ENCODE measurements around the gene SLC27A2.

SLC27A2 gene

GRCh38 chr15:50259276-50259675 is 77.3 kb downstream of the SLC27A2 start:
- no peak overlapping the region for H3K27ac ChIP-seq (ENCODE audit: low read depth, low read length)
- H3K4me1 ChIP-seq (ENCODE audit: control insufficient read depth in 1 of 2, insufficient read depth in 2 of 2, low read length in 2 of 2) = peaks cover 0 to 4% of the 10 kb centered on the region in 2 donors
- H3K4me3 ChIP-seq (ENCODE audit: low read depth in 1 of 2, low read length in 2 of 2) = no peak overlapping the region
- H3K9me3 ChIP-seq (ENCODE audit: control insufficient read depth in 1 of 2, low read length in 2 of 2) = no peaks in the 10 kb centered on the region
- no peaks in the 10 kb centered on the region for H3K36me3 ChIP-seq (ENCODE audit: control insufficient read depth in 1 of 2, insufficient read depth in 2 of 2, low read length in 2 of 2)
- H3K27me3 ChIP-seq (ENCODE audit: control insufficient read depth in 1 of 2, insufficient read depth in 2 of 2, low read length in 2 of 2) = no peaks in the 10 kb centered on the region
- H3K9ac ChIP-seq (ENCODE audit: low read depth in 1 of 2, low read length in 2 of 2) = no peak overlapping the region

GRCh38 chr15:50260969-50261496 is 79.0 kb downstream of the SLC27A2 start:
- Histone ChIP-seq H3K4me1 (ENCODE audit: control insufficient read depth in 1 of 2, insufficient read depth in 2 of 2, low read length in 2 of 2) (peaks cover 0 to 4% of the 10 kb centered on the region in 2 donors), H3K27ac (ENCODE audit: low read depth, low read length) (no peak overlapping the region), H3K4me3 (ENCODE audit: low read depth in 1 of 2, low read length in 2 of 2) (no peak overlapping the region), H3K27me3 (ENCODE audit: control insufficient read depth in 1 of 2, insufficient read depth in 2 of 2, low read length in 2 of 2) (no peaks in the 10 kb centered on the region), H3K36me3 (ENCODE audit: control insufficient read depth in 1 of 2, insufficient read depth in 2 of 2, low read length in 2 of 2) (no peaks in the 10 kb centered on the region), H3K9ac (ENCODE audit: low read depth in 1 of 2, low read length in 2 of 2) (no peak overlapping the region), H3K9me3 (ENCODE audit: control insufficient read depth in 1 of 2, low read length in 2 of 2) (no peaks in the 10 kb centered on the region)

DNA sequence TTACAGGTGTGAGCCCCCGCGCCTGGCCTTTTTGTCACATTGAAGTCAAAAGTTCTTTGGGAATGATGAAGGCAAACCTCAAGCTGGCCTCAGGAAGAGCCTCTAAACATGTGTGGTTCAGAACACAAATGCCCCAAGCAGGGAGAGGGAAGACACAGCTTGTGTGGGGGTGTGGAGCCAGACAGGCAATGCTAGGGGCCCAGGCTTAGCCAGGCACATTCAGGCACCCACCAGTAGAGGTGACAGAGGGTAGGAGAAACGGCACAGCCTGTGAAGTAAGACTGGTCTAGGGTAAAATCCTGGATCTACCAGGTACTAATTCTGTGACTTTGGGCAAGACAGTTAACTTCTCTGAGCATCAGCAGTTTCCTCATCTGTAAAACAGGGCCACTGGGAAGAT is 80.0 kb downstream of the SLC27A2 start:
- H3K4me1 ChIP-seq (ENCODE audit: control insufficient read depth in 1 of 2, insufficient read depth in 2 of 2, low read length in 2 of 2) = peaks cover 0 to 4% of the 10 kb centered on the region in 2 donors
- no peaks in the 10 kb centered on the region for H3K27me3 ChIP-seq (ENCODE audit: control insufficient read depth in 1 of 2, insufficient read depth in 2 of 2, low read length in 2 of 2)
- no peak overlapping the region for H3K27ac ChIP-seq (ENCODE audit: low read depth, low read length)
- no peak overlapping the region for H3K4me3 ChIP-seq (ENCODE audit: low read depth in 1 of 2, low read length in 2 of 2)
- H3K9ac ChIP-seq (ENCODE audit: low read depth in 1 of 2, low read length in 2 of 2) = no peak overlapping the region
- no peaks in the 10 kb centered on the region for H3K36me3 ChIP-seq (ENCODE audit: control insufficient read depth in 1 of 2, insufficient read depth in 2 of 2, low read length in 2 of 2)
- no peaks in the 10 kb centered on the region for H3K9me3 ChIP-seq (ENCODE audit: control insufficient read depth in 1 of 2, low read length in 2 of 2)

- no peak overlapping the region for H3K9ac ChIP-seq (ENCODE audit: low read depth in 1 of 2, low read length in 2 of 2)
- no peaks in the 10 kb centered on the region for H3K27me3 ChIP-seq (ENCODE audit: control insufficient read depth in 1 of 2, insufficient read depth in 2 of 2, low read length in 2 of 2)
- H3K9me3 ChIP-seq (ENCODE audit: control insufficient read depth in 1 of 2, low read length in 2 of 2) = no peaks in the 10 kb centered on the region
- no peak overlapping the region for H3K4me3 ChIP-seq (ENCODE audit: low read depth in 1 of 2, low read length in 2 of 2)
- H3K36me3 ChIP-seq (ENCODE audit: control insufficient read depth in 1 of 2, insufficient read depth in 2 of 2, low read length in 2 of 2) = no peaks in the 10 kb centered on the region
- peaks cover 0 to 4% of the 10 kb centered on the region in 2 donors for H3K4me1 ChIP-seq (ENCODE audit: control insufficient read depth in 1 of 2, insufficient read depth in 2 of 2, low read length in 2 of 2)
- no peak overlapping the region for H3K27ac ChIP-seq (ENCODE audit: low read depth, low read length)
Observed at GRCh38 chr15:50262533-50262932, 80.5 kb downstream of the SLC27A2 start.

- no peaks in the 10 kb centered on the region for H3K9me3 ChIP-seq (ENCODE audit: control insufficient read depth in 1 of 2, low read length in 2 of 2)
- H3K4me1 ChIP-seq (ENCODE audit: control insufficient read depth in 1 of 2, insufficient read depth in 2 of 2, low read length in 2 of 2) = peaks cover 0 to 4% of the 10 kb centered on the region in 2 donors
- no peaks in the 10 kb centered on the region for H3K27me3 ChIP-seq (ENCODE audit: control insufficient read depth in 1 of 2, insufficient read depth in 2 of 2, low read length in 2 of 2)
- H3K27ac ChIP-seq (ENCODE audit: low read depth, low read length) = no peak within 1 kb of the TSS
- H3K4me3 ChIP-seq (ENCODE audit: low read depth in 1 of 2, low read length in 2 of 2) = no peak within 1 kb of the TSS
- H3K9ac ChIP-seq (ENCODE audit: low read depth in 1 of 2, low read length in 2 of 2) = no peak within 1 kb of the TSS
- no peaks in the 10 kb centered on the region for H3K36me3 ChIP-seq (ENCODE audit: control insufficient read depth in 1 of 2, insufficient read depth in 2 of 2, low read length in 2 of 2)
Observed at GRCh38 chr15:50265620-50266019, 83.6 kb downstream of the SLC27A2 start, which contains the start of gene HDC. TSS of gene HDC (minus strand) at chr15:50265726. CDS start at chr15:50265623, 103 bp downstream.

DNA sequence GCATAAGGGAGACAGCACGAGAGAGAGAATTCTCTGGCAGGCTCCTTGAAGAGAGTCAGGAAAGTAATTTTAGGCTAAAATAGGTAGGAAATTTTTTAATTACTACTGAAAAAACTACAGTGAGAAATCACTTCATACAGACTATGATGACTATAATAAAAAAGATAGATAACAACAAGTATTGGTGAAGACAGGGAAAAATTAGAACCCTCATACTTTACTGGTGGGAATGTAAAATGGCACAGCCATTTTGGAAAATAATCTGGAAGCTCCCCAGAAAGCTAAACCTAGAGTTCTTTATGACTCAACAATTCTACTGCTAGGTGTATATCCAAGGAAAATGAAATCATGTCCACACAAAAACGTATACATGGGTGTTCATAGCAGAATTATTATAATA is 85.6 kb downstream of the SLC27A2 start:
- H3K36me3 ChIP-seq (ENCODE audit: control insufficient read depth in 1 of 2, insufficient read depth in 2 of 2, low read length in 2 of 2) = no peaks in the 10 kb centered on the region
- no peak overlapping the region for H3K4me3 ChIP-seq (ENCODE audit: low read depth in 1 of 2, low read length in 2 of 2)
- no peaks in the 10 kb centered on the region for H3K9me3 ChIP-seq (ENCODE audit: control insufficient read depth in 1 of 2, low read length in 2 of 2)
- peaks cover 0 to under 1% of the 10 kb centered on the region in 2 donors for H3K4me1 ChIP-seq (ENCODE audit: control insufficient read depth in 1 of 2, insufficient read depth in 2 of 2, low read length in 2 of 2)
- H3K27ac ChIP-seq (ENCODE audit: low read depth, low read length) = no peak overlapping the region
- no peaks in the 10 kb centered on the region for H3K27me3 ChIP-seq (ENCODE audit: control insufficient read depth in 1 of 2, insufficient read depth in 2 of 2, low read length in 2 of 2)
- no peak overlapping the region for H3K9ac ChIP-seq (ENCODE audit: low read depth in 1 of 2, low read length in 2 of 2)

GRCh38 chr15:50275091-50275490 is 93.1 kb downstream of the SLC27A2 start:
- Histone ChIP-seq H3K27me3 (ENCODE audit: control insufficient read depth in 1 of 2, insufficient read depth in 2 of 2, low read length in 2 of 2) (no peaks in the 10 kb centered on the region), H3K9ac (ENCODE audit: low read depth in 1 of 2, low read length in 2 of 2) (no peak overlapping the region), H3K36me3 (ENCODE audit: control insufficient read depth in 1 of 2, insufficient read depth in 2 of 2, low read length in 2 of 2) (no peaks in the 10 kb centered on the region), H3K4me1 (ENCODE audit: control insufficient read depth in 1 of 2, insufficient read depth in 2 of 2, low read length in 2 of 2) (no peaks in the 10 kb centered on the region), H3K9me3 (ENCODE audit: control insufficient read depth in 1 of 2, low read length in 2 of 2) (no peaks in the 10 kb centered on the region), H3K27ac (ENCODE audit: low read depth, low read length) (no peak overlapping the region), H3K4me3 (ENCODE audit: low read depth in 1 of 2, low read length in 2 of 2) (no peak overlapping the region)

DNA sequence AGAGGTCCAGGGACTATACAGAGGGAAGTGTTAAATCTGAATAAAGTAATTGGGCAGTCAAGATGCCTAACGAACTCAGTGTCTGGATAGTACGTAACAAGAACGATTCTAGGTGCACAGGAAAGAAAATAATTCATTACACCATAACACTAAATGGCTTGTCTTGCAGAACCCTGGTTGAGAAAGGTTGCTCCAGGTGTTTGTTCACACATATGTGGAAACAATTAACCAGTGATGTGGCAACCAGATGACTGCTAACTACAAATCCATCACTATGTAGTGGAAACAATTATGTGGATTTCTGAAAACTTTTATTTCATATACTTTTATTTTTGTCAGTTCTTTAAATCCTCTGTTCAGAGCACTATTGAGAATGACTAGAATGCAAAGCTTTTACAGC is 93.9 kb downstream of the SLC27A2 start:
- H3K9me3 ChIP-seq (ENCODE audit: control insufficient read depth in 1 of 2, low read length in 2 of 2) = no peaks in the 10 kb centered on the region
- H3K9ac ChIP-seq (ENCODE audit: low read depth in 1 of 2, low read length in 2 of 2) = no peak overlapping the region
- no peaks in the 10 kb centered on the region for H3K36me3 ChIP-seq (ENCODE audit: control insufficient read depth in 1 of 2, insufficient read depth in 2 of 2, low read length in 2 of 2)
- H3K4me3 ChIP-seq (ENCODE audit: low read depth in 1 of 2, low read length in 2 of 2) = no peak overlapping the region
- H3K27me3 ChIP-seq (ENCODE audit: control insufficient read depth in 1 of 2, insufficient read depth in 2 of 2, low read length in 2 of 2) = no peaks in the 10 kb centered on the region
- H3K27ac ChIP-seq (ENCODE audit: low read depth, low read length) = no peak overlapping the region
- no peaks in the 10 kb centered on the region for H3K4me1 ChIP-seq (ENCODE audit: control insufficient read depth in 1 of 2, insufficient read depth in 2 of 2, low read length in 2 of 2)

DNA sequence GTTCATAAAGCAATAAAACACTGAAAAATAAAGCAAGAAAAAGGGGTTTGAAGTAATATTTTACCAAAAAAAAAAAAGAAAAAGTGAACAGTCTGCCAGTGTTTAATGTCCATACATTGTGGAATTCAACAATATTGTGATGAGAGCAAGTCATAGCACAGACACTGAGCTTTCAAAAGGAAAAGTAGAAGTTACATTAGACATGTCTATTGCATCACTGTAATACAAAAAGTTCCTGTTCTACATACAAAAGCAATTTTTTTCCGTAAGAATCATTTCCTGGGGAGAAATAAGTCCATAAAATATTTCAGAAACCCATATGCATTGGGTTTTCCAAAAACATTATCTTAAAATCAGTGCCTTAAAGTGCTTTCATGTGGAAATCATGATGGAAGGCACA is 95.4 kb downstream of the SLC27A2 start:
- Histone ChIP-seq H3K27ac (ENCODE audit: low read depth, low read length) (no peak overlapping the region), H3K9me3 (ENCODE audit: control insufficient read depth in 1 of 2, low read length in 2 of 2) (no peaks in the 10 kb centered on the region), H3K27me3 (ENCODE audit: control insufficient read depth in 1 of 2, insufficient read depth in 2 of 2, low read length in 2 of 2) (no peaks in the 10 kb centered on the region), H3K4me3 (ENCODE audit: low read depth in 1 of 2, low read length in 2 of 2) (no peak overlapping the region), H3K36me3 (ENCODE audit: control insufficient read depth in 1 of 2, insufficient read depth in 2 of 2, low read length in 2 of 2) (no peaks in the 10 kb centered on the region), H3K4me1 (ENCODE audit: control insufficient read depth in 1 of 2, insufficient read depth in 2 of 2, low read length in 2 of 2) (no peaks in the 10 kb centered on the region), H3K9ac (ENCODE audit: low read depth in 1 of 2, low read length in 2 of 2) (no peak overlapping the region)

GRCh38 chr15:50278496-50278895 is 96.5 kb downstream of the SLC27A2 start:
- no peak overlapping the region for H3K9ac ChIP-seq (ENCODE audit: low read depth in 1 of 2, low read length in 2 of 2)
- H3K9me3 ChIP-seq (ENCODE audit: control insufficient read depth in 1 of 2, low read length in 2 of 2) = no peaks in the 10 kb centered on the region
- no peaks in the 10 kb centered on the region for H3K4me1 ChIP-seq (ENCODE audit: control insufficient read depth in 1 of 2, insufficient read depth in 2 of 2, low read length in 2 of 2)
- no peaks in the 10 kb centered on the region for H3K27me3 ChIP-seq (ENCODE audit: control insufficient read depth in 1 of 2, insufficient read depth in 2 of 2, low read length in 2 of 2)
- H3K4me3 ChIP-seq (ENCODE audit: low read depth in 1 of 2, low read length in 2 of 2) = no peak overlapping the region
- no peak overlapping the region for H3K27ac ChIP-seq (ENCODE audit: low read depth, low read length)
- no peaks in the 10 kb centered on the region for H3K36me3 ChIP-seq (ENCODE audit: control insufficient read depth in 1 of 2, insufficient read depth in 2 of 2, low read length in 2 of 2)

GRCh38 chr15:50280271-50280670 is 98.3 kb downstream of the SLC27A2 start:
- no peak overlapping the region for H3K9ac ChIP-seq (ENCODE audit: low read depth in 1 of 2, low read length in 2 of 2)
- no peak overlapping the region for H3K4me3 ChIP-seq (ENCODE audit: low read depth in 1 of 2, low read length in 2 of 2)
- no peaks in the 10 kb centered on the region for H3K4me1 ChIP-seq (ENCODE audit: control insufficient read depth in 1 of 2, insufficient read depth in 2 of 2, low read length in 2 of 2)
- no peaks in the 10 kb centered on the region for H3K9me3 ChIP-seq (ENCODE audit: control insufficient read depth in 1 of 2, low read length in 2 of 2)
- H3K27ac ChIP-seq (ENCODE audit: low read depth, low read length) = no peak overlapping the region
- peaks cover 0 to 4% of the 10 kb centered on the region in 2 donors for H3K36me3 ChIP-seq (ENCODE audit: control insufficient read depth in 1 of 2, insufficient read depth in 2 of 2, low read length in 2 of 2)
- H3K27me3 ChIP-seq (ENCODE audit: control insufficient read depth in 1 of 2, insufficient read depth in 2 of 2, low read length in 2 of 2) = no peaks in the 10 kb centered on the region

Measured in duodenal mucosa (tissue), 2 donors.